ENCODE measurements around the gene LRRN4CL. TPM values are rescaled to one million over a fixed set of nuclear protein-coding genes. Genes with fewer than 3 reads are reported as not detected.
A peak's percentile ranks its signal among the peaks of the same experiment; 100 is the strongest.
"Not testable (repeated sequence)": the region's sequence is repeated elsewhere in the genome, so short reads cannot be mapped to it uniquely, and the experiment has no call there.

The LRRN4CL gene
- total RNA-seq, 1 donor from 2014 or later: 0.34 TPM

- not testable (repeated sequence) for DNase-seq
These were observed 13.9 kb downstream of the LRRN4CL start for GRCh38 chr11:62675415-62675814.

GRCh38 chr11:62673196-62673525, 16.2 kb downstream of the LRRN4CL start:
- DNase-seq: no peak

- DNase-seq: peak; percentile 91
These were observed 17.5 kb downstream of the LRRN4CL start, which contains the start of the genes LBHD1 and UQCC3 for GRCh38 chr11:62671608-62672389. TSS of gene LBHD1 (minus strand) at chr11:62672267. CDS start at chr11:62670031, 2,236 bp downstream. TSS of gene UQCC3 (plus strand) at chr11:62671673. CDS start at chr11:62671746, 73 bp downstream.

GRCh38 chr11:62671236-62671607, 18.1 kb downstream of the LRRN4CL start:
- DNase-seq: no peak

- no peak for DNase-seq
These were observed 19.7 kb downstream of the LRRN4CL start for GRCh38 chr11:62669420-62670161.

- DNase-seq: no peak
These were observed 21.9 kb downstream of the LRRN4CL start for GRCh38 chr11:62667460-62667859.

- no peak for DNase-seq
These were observed 22.9 kb downstream of the LRRN4CL start for GRCh38 chr11:62666259-62666926.

- peak; percentile 77 for DNase-seq
These were observed 23.6 kb downstream of the LRRN4CL start for GRCh38 chr11:62665599-62666258.

- peak; percentile 95 for DNase-seq
These were observed 24.2 kb downstream of the LRRN4CL start, which contains the start of the genes C11orf98 and CSKMT for GRCh38 chr11:62665075-62665598. TSS of gene C11orf98 (minus strand) at chr11:62665210. CDS start at chr11:62665169, 41 bp downstream. TSS of gene CSKMT (plus strand) at chr11:62665312. CDS start at chr11:62665880, 568 bp downstream.

- peak; percentile 57 for DNase-seq
These were observed 24.8 kb downstream of the LRRN4CL start for GRCh38 chr11:62664405-62665074.

- no peak for DNase-seq
These were observed 32.4 kb downstream of the LRRN4CL start for GRCh38 chr11:62656796-62657429.

- no peak for DNase-seq
These were observed 35.0 kb downstream of the LRRN4CL start for GRCh38 chr11:62654297-62654696.

GRCh38 chr11:62652161-62653006, 36.9 kb downstream of the LRRN4CL start:
- no peak for DNase-seq

- DNase-seq: not testable (repeated sequence)
These were observed 39.0 kb downstream of the LRRN4CL start for GRCh38 chr11:62650283-62650682.

GRCh38 chr11:62649486-62649885, 39.8 kb downstream of the LRRN4CL start:
- no peak for DNase-seq

- no peak for DNase-seq
These were observed 40.4 kb downstream of the LRRN4CL start for GRCh38 chr11:62648967-62649364.

- DNase-seq: no peak
These were observed 41.0 kb downstream of the LRRN4CL start for GRCh38 chr11:62648185-62648966.

- DNase-seq: no peak
These were observed 41.7 kb downstream of the LRRN4CL start for GRCh38 chr11:62647609-62648005.
